Loucy (cell line): ENCODE results near the gene JMJD8.

Experiments
- CTCF ChIP-seq: fragments of 200-600 bp; sonication (generic); conservative IDR thresholded peaks from 2 replicates; pipeline ENCODE4 v1.5.1; 2014; ENCODE audit warnings: mild to moderate bottlenecking, antibody characterized with exemption, low read length
- EZH2phosphoT487 ChIP-seq: fragments of 200-600 bp; IDR thresholded peaks from 2 replicates; pipeline ENCODE4 v1.6.1; 2018; ENCODE audit warnings: antibody characterized with exemption, mild to moderate bottlenecking, moderate library complexity, borderline replicate concordance

DNA sequence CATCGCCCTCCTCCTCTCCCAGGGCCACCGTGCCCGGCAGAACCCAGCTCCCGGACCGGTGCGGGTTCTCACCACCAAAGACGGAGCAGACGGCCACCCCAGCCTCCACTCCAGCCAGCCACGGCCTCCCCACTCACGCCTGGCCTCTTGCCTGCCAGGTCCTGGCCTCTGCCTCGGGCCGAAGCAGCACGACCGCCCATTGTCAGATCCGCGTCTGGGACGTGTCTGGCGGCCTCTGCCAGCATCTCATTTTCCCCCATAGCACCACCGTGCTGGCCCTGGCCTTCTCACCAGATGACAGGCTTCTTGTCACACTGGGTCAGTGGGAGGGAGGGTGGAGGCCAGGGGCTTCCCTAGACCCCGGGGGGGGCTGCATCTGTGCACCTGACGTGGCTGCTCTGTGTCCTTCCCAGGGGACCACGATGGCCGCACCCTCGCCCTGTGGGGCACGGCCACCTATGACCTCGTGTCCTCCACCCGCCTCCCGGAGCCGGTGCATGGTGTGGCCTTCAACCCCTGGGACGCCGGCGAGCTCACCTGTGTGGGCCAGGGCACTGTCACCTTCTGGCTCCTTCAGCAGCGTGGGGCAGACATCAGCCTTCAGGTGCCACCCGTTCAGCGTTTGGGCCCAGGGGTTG is 22.8 kb downstream of the JMJD8 start:
- no peak for TF ChIP-seq CTCF
- no peak for TF ChIP-seq EZH2phosphoT487
